Measurements from ENCODE around the gene KRTCAP3.

Gene KRTCAP3

DNA sequence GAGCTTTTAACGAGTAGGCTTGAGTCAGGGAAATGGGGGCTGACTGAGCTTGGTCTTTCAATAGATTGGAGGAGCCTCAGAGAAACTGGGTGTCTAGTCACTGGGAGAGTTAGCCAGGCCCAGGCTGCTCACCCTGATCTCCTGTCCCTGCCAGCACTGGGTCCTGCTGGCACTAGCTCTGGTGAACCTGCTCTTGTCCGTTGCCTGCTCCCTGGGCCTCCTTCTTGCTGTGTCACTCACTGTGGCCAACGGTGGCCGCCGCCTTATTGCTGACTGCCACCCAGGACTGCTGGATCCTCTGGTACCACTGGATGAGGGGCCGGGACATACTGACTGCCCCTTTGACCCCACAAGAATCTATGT, 720 bp downstream of the KRTCAP3 start:
- no peak overlapping the region for H3K4me3 ChIP-seq (ENCODE audit: low read depth, low read length)
- TF ChIP-seq, protein P1, sequence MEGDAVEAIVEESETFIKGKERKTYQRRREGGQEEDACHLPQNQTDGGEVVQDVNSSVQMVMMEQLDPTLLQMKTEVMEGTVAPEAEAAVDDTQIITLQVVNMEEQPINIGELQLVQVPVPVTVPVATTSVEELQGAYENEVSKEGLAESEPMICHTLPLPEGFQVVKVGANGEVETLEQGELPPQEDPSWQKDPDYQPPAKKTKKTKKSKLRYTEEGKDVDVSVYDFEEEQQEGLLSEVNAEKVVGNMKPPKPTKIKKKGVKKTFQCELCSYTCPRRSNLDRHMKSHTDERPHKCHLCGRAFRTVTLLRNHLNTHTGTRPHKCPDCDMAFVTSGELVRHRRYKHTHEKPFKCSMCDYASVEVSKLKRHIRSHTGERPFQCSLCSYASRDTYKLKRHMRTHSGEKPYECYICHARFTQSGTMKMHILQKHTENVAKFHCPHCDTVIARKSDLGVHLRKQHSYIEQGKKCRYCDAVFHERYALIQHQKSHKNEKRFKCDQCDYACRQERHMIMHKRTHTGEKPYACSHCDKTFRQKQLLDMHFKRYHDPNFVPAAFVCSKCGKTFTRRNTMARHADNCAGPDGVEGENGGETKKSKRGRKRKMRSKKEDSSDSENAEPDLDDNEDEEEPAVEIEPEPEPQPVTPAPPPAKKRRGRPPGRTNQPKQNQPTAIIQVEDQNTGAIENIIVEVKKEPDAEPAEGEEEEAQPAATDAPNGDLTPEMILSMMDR (IDR thresholded peaks at IDR 0.05; ENCODE audit: insufficient read depth, low read depth, low read length, missing control alignments) = no peak
- no peak for DNase-seq (ENCODE audit: low read depth)

DNA sequence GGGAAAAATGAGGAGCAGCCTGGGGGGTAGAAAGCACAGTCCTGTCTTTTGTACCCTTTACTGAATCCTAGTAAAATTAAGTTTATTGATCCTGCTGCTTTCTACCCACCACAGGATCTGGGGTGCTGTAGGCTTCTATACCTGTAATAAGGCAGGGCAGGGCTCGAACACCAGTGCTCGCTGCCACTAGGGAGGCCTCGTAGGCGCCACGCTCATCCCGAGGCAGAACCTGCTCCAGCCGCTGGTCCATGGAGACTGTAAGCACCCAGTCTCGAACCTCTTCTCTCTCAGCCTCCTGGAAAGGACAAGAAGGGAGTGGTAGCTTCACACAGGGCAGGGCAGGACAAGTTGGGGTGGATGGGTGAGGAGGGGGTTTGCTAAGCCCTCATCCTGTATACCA, 3.0 kb downstream of the KRTCAP3 start:
- no peak for DNase-seq (ENCODE audit: low read depth)
- TF ChIP-seq, protein P1 (IDR thresholded peaks at IDR 0.05; ENCODE audit: insufficient read depth, low read depth, low read length, missing control alignments) = no peak

DNA sequence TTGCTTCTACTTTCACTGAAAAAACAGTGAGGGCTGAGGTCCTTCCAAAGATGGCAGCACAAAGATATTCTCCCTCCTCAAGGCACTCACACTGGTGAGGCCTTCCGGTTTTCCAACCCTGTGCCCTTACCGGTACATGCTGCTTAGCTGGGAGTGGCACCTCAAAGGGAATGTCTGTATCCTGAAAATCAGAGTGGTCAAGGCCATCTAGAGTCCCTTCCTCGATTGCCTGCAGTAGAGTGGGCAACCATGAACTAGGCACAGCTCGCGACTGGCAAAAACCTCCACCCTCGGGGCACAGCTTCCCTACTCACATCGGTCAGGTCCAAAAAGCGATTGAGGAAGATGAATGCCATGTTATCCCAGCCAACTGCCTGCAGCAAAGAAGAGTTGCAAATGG, 3.4 kb downstream of the KRTCAP3 start:
- DNase-seq (ENCODE audit: low read depth) = no peak
- H3K4me3 ChIP-seq (ENCODE audit: low read depth, low read length) = no peak overlapping the region
- TF ChIP-seq, protein P1 (IDR thresholded peaks at IDR 0.05; ENCODE audit: insufficient read depth, low read depth, low read length, missing control alignments) = no peak

More for the DNA sequence above, 3.0 kb downstream of the KRTCAP3 start:
- no peak overlapping the region for H3K4me3 ChIP-seq (ENCODE audit: low read depth, low read length)

DNA sequence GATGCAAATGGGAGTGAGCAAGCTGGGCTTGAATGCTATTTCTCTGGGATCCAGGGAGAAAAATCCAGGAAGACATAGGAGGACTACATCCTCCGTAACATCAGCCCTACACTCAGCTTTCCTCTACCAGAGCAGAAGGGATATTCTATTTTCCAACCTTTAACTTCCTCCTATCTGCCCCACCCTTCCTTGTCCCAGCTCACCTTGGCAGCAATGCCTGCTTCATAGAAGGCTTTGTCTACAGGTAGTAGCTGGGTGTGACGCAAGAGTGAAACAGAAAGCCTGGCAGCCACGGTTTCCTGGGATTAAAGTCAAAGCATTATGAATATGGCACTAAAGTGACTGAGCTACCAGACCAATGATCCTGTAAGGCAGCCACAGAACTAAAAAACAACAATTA, 3.9 kb downstream of the KRTCAP3 start:
- TF ChIP-seq, protein P1 (IDR thresholded peaks at IDR 0.05; ENCODE audit: insufficient read depth, low read depth, low read length, missing control alignments) = no peak
- no peak for DNase-seq (ENCODE audit: low read depth)

DNA sequence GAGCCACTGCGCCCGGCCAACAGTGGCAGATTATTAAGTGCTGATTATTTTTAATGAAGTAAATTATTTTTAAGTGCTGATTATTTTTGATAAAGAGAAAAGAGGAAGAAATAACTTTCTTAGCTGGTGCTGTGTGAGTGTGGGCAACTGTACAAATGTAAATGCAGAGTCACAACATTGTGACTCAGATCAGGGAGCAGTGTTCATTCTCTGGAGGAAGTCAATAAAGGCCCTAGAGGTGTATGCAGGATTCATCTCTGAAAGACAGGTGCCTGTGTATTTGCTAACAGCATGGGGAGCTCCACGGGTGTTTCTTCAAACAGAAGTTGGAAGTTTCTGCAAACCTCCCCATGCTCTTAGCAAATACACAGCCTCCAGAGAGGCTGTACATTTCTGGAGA, 6.2 kb downstream of the KRTCAP3 start:
- no peak for DNase-seq (ENCODE audit: low read depth)
- TF ChIP-seq, protein P1 (IDR thresholded peaks at IDR 0.05; ENCODE audit: insufficient read depth, low read depth, low read length, missing control alignments) = no peak
- H3K4me3 ChIP-seq (ENCODE audit: low read depth, low read length) = no peak overlapping the region

More for the DNA sequence above, 3.9 kb downstream of the KRTCAP3 start:
- H3K4me3 ChIP-seq (ENCODE audit: low read depth, low read length) = no peak overlapping the region

DNA sequence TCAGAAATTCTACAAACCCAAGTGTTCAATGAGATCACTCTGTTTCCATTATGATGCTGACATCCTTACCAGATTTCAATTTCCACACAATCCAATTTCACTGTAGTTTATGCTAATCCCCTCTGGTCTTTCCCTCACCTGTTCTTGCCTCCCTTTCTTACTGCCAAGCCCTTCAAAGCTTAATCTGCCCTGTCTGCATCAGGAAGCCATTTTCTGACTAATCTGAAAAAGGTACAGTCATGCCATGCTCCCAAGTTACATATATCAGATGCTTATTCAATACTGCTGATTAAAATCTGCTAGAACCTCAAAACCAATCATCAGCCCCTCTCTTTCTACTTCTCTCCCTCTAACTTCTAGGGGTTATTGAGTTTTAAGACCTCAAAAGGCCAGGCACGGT, 8.9 kb downstream of the KRTCAP3 start:
- H3K4me3 ChIP-seq (ENCODE audit: low read depth, low read length) = no peak overlapping the region
- no peak for DNase-seq (ENCODE audit: low read depth)
- TF ChIP-seq, protein P1 (IDR thresholded peaks at IDR 0.05; ENCODE audit: insufficient read depth, low read depth, low read length, missing control alignments) = no peak

DNA sequence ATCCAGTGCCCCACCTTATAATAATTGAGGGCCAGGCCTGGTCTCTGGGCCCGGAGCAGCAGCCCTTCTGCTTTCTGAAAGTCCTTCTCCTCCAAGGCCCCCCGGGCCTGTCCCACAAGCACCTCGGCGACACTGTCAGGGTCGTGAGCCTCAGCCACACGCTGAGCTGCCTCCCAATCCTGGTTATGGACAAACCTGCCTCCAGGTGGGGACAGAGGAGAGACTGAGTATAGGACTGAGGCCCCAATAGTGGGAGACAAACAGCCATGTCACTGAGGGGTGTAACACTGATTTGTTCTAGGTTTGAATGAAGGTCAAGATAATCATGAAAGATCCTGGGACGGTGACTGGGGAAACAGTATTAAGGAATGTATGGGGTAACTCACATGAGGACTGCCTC, 11.8 kb downstream of the KRTCAP3 start:
- no peak overlapping the region for H3K4me3 ChIP-seq (ENCODE audit: low read depth, low read length)
- TF ChIP-seq, protein P1 (IDR thresholded peaks at IDR 0.05; ENCODE audit: insufficient read depth, low read depth, low read length, missing control alignments) = no peak
- DNase-seq (ENCODE audit: low read depth) = no peak

Data from GM12865 (cell line).